Neural cell (in vitro differentiated cells): ENCODE data around the gene SLC24A3. TPM values are rescaled to one million over a fixed set of nuclear protein-coding genes. Genes with fewer than 3 reads are reported as not detected.

Source experiments
- H2AFZ ChIP-seq: fragments of 200-600, 300-800 bp; sonication (generic), shearing (Covaris generic); 2 replicates; pipeline ENCODE4 v1.6.0; 2014; ENCODE audit warnings: low read depth, mild to moderate bottlenecking, antibody characterized with exemption, low read length, moderate library complexity
- H3F3A ChIP-seq: fragments of 200-600 bp; shearing (Covaris generic); 2 replicates; pipeline ENCODE4 v1.6.1; 2016; ENCODE audit warnings: mild to moderate bottlenecking, moderate library complexity, mixed read lengths, antibody characterized with exemption, low read length; ENCODE audit not compliant: insufficient read depth, poor library complexity, severe bottlenecking
- H3K27ac ChIP-seq: fragments of 200-600, 300-800 bp; sonication (generic), shearing (Covaris generic); 2 replicates; pipeline ENCODE4 v1.5.1; 2014; ENCODE audit warnings: mild to moderate bottlenecking, low read length, moderate library complexity
- H3K27me3 ChIP-seq: fragments of 300-800, 200-600 bp; sonication (generic), shearing (Covaris generic); 2 replicates; pipeline ENCODE4 v1.6.0; 2014; ENCODE audit warnings: mild to moderate bottlenecking, low read depth, low read length, moderate library complexity; ENCODE audit not compliant: insufficient read depth
- H3K36me3 ChIP-seq: fragments of 300-800, 200-600 bp; sonication (generic), shearing (Covaris generic); 2 replicates; pipeline ENCODE4 v1.5.1; 2014; ENCODE audit warnings: mild to moderate bottlenecking, antibody characterized with exemption, low read length, moderate library complexity; ENCODE audit not compliant: insufficient read depth
- H3K4me2 ChIP-seq: fragments of 300-800, 200-600 bp; sonication (generic), shearing (Covaris generic); 2 replicates; pipeline ENCODE4 v1.6.0; 2014; ENCODE audit warnings: mild to moderate bottlenecking, low read length
- H3K4me3 ChIP-seq: fragments of 300-800, 200-600 bp; sonication (generic), shearing (Covaris generic); 2 replicates; pipeline ENCODE4 v1.5.1; 2014; ENCODE audit warnings: mild to moderate bottlenecking, low read length, moderate library complexity
- H3K79me2 ChIP-seq: fragments of 200-600 bp; shearing (Covaris generic); replicated peaks from 2 replicates; pipeline ENCODE4 v1.6.0; 2014; ENCODE audit warnings: mild to moderate bottlenecking, low read length, moderate library complexity; ENCODE audit not compliant: insufficient read depth
- H3K9ac ChIP-seq: fragments of 300-800, 200-600 bp; sonication (generic), shearing (Covaris generic); 2 replicates; pipeline ENCODE4 v1.6.1; 2016; ENCODE audit warnings: mild to moderate bottlenecking, low read length, mixed read lengths
- H3K9me2 ChIP-seq: fragments of 200-600 bp; shearing (Covaris generic); 2 replicates; pipeline ENCODE4 v1.6.1; 2016; ENCODE audit warnings: mild to moderate bottlenecking, low read length, mixed read lengths; ENCODE audit not compliant: insufficient read depth
- H3K9me3 ChIP-seq: fragments of 200-600, 300-800 bp; sonication (generic), shearing (Covaris generic); 2 replicates; pipeline ENCODE4 v1.6.1; 2016; ENCODE audit warnings: mild to moderate bottlenecking, mixed run types, low read length, moderate library complexity, mixed read lengths
- H4K20me1 ChIP-seq: fragments of 200-600 bp; shearing (Covaris generic); 2 replicates; pipeline ENCODE4 v1.6.1; 2016; ENCODE audit warnings: mild to moderate bottlenecking, mixed run types; ENCODE audit not compliant: insufficient read depth
- EP300 ChIP-seq: fragments of 450-650 bp; conservative IDR thresholded peaks from 2 replicates; pipeline ENCODE4 v1.6.1; 2014; ENCODE audit warnings: antibody characterized with exemption, mild to moderate bottlenecking, moderate library complexity; ENCODE audit not compliant: poor library complexity, severe bottlenecking
- EZH2 ChIP-seq: fragments of 200-600, 300-800 bp; shearing (Covaris generic), sonication (generic); IDR thresholded peaks from 2 replicates; pipeline ENCODE4 v1.6.1; 2014; ENCODE audit warnings: antibody characterized with exemption, low read length, borderline replicate concordance, mild to moderate bottlenecking; ENCODE audit not compliant: insufficient read depth, poor library complexity, severe bottlenecking
- MXI1 ChIP-seq: fragments of 450-650 bp; conservative IDR thresholded peaks from 2 replicates; pipeline ENCODE4 v1.6.1; 2014; ENCODE audit warnings: antibody characterized with exemption, mild to moderate bottlenecking; ENCODE audit not compliant: poor library complexity, severe bottlenecking
- POLR2AphosphoS5 ChIP-seq: IDR thresholded peaks from 2 replicates; pipeline ENCODE4 v1.6.1; 2012
- RAD21 ChIP-seq: fragments of 450-650 bp; conservative IDR thresholded peaks from 2 replicates; pipeline ENCODE4 v1.6.1; 2014; ENCODE audit warnings: antibody characterized with exemption, mild to moderate bottlenecking, moderate library complexity
- SMC3 ChIP-seq: fragments of 450-650 bp; conservative IDR thresholded peaks from 2 replicates; pipeline ENCODE4 v1.6.1; 2014; ENCODE audit warnings: antibody characterized with exemption, mild to moderate bottlenecking, moderate library complexity; ENCODE audit not compliant: poor library complexity
- TAF1 ChIP-seq: IDR thresholded peaks from 2 replicates; pipeline ENCODE4 v1.6.1; 2012; ENCODE audit warnings: low read depth
- polyA plus RNA-seq: library from polyadenylated mRNA; depleted of rRNA; stranded (reverse); fragments of >200 nt; gene quantifications from 2 replicates; pipeline ENCODE4 v1.2.3, GENCODE V29; 2014
- TF ChIP-seq, protein P1 (sequence below): IDR thresholded peaks from 2 replicates; pipeline ENCODE4 v1.6.1; 2012; ENCODE audit warnings: borderline replicate concordance
- TF ChIP-seq, protein P2 (sequence below): fragments of 450-650 bp; IDR thresholded peaks from 2 replicates; pipeline ENCODE4 v1.5.1; 2014; ENCODE audit warnings: antibody characterized with exemption, mild to moderate bottlenecking, moderate library complexity; ENCODE audit not compliant: poor library complexity, severe bottlenecking

Gene SLC24A3
- polyA plus RNA-seq, 1 donor from 2014 or later = 6.5 TPM

DNA sequence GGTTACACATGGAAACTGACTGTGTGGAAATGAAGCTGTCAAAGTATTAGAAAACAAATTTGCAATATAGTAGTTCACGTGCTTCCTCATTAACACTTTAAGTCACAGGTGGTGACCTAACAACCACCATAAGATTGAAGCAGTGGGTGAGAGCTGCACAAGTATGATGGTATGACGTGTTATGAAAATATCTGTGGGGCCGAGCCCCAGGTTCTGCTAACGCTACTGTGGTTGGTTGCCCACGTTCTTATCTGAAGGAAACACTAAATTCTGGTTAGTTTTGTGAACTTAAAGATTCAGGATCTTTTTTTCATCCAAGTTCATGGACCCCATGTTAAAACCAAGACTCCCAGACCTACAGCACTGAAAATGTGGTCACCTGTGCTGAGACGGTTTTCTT lies 302.6 kb downstream of the SLC24A3 start:
- H3K9me2 ChIP-seq = no peaks in the 10 kb centered on the region
- TF ChIP-seq POLR2AphosphoS5 = no peak
- no peak for TF ChIP-seq TAF1
- TF ChIP-seq SMC3 = no peak
- TF ChIP-seq EP300 = no peak
- TF ChIP-seq EZH2 = no peak
- TF ChIP-seq, protein P1, sequence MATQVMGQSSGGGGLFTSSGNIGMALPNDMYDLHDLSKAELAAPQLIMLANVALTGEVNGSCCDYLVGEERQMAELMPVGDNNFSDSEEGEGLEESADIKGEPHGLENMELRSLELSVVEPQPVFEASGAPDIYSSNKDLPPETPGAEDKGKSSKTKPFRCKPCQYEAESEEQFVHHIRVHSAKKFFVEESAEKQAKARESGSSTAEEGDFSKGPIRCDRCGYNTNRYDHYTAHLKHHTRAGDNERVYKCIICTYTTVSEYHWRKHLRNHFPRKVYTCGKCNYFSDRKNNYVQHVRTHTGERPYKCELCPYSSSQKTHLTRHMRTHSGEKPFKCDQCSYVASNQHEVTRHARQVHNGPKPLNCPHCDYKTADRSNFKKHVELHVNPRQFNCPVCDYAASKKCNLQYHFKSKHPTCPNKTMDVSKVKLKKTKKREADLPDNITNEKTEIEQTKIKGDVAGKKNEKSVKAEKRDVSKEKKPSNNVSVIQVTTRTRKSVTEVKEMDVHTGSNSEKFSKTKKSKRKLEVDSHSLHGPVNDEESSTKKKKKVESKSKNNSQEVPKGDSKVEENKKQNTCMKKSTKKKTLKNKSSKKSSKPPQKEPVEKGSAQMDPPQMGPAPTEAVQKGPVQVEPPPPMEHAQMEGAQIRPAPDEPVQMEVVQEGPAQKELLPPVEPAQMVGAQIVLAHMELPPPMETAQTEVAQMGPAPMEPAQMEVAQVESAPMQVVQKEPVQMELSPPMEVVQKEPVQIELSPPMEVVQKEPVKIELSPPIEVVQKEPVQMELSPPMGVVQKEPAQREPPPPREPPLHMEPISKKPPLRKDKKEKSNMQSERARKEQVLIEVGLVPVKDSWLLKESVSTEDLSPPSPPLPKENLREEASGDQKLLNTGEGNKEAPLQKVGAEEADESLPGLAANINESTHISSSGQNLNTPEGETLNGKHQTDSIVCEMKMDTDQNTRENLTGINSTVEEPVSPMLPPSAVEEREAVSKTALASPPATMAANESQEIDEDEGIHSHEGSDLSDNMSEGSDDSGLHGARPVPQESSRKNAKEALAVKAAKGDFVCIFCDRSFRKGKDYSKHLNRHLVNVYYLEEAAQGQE = no peak
- no peak for TF ChIP-seq RAD21
- TF ChIP-seq MXI1 = no peak
- TF ChIP-seq, protein P2, sequence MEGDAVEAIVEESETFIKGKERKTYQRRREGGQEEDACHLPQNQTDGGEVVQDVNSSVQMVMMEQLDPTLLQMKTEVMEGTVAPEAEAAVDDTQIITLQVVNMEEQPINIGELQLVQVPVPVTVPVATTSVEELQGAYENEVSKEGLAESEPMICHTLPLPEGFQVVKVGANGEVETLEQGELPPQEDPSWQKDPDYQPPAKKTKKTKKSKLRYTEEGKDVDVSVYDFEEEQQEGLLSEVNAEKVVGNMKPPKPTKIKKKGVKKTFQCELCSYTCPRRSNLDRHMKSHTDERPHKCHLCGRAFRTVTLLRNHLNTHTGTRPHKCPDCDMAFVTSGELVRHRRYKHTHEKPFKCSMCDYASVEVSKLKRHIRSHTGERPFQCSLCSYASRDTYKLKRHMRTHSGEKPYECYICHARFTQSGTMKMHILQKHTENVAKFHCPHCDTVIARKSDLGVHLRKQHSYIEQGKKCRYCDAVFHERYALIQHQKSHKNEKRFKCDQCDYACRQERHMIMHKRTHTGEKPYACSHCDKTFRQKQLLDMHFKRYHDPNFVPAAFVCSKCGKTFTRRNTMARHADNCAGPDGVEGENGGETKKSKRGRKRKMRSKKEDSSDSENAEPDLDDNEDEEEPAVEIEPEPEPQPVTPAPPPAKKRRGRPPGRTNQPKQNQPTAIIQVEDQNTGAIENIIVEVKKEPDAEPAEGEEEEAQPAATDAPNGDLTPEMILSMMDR = no peak
- no peaks in the 10 kb centered on the region for H3F3A ChIP-seq
- no peaks in the 10 kb centered on the region for H4K20me1 ChIP-seq
- H2AFZ ChIP-seq = no peak overlapping the region
- no peak overlapping the region for H3K4me2 ChIP-seq
- H3K9ac ChIP-seq = no peak overlapping the region
- H3K36me3 ChIP-seq = no peaks in the 10 kb centered on the region
- no peaks in the 10 kb centered on the region for H3K9me3 ChIP-seq
- no peaks in the 10 kb centered on the region for H3K79me2 ChIP-seq
- H3K4me3 ChIP-seq = no peak overlapping the region
- H3K27me3 ChIP-seq = no peaks in the 10 kb centered on the region
- no peak overlapping the region for H3K27ac ChIP-seq

DNA sequence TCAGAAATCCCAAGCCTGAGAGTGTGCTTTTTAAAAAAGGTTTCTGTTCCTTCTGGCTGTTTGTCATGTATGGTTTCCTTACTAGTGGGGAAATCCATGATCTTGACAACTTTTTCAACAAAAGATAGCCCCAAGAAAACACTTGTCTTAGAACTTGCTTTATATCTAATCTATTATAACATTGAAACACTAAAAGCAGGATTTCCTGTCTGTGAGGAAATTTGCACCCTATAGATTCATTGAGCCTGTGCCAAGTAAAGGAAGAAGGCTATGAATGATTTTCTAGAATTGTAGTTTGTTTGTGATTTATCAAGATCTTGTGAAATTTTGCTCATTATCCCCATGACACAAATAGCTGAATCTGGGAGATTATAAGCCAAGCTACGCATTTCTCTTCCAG lies 307.0 kb downstream of the SLC24A3 start:
- Histone ChIP-seq H3K36me3 (no peaks in the 10 kb centered on the region), H2AFZ (no peak overlapping the region), H4K20me1 (no peaks in the 10 kb centered on the region), H3K9ac (no peak overlapping the region), H3K79me2 (no peaks in the 10 kb centered on the region), H3K4me3 (no peak overlapping the region), H3K27me3 (no peaks in the 10 kb centered on the region), H3F3A (no peaks in the 10 kb centered on the region), H3K9me2 (no peaks in the 10 kb centered on the region), H3K9me3 (no peaks in the 10 kb centered on the region), H3K27ac (no peak overlapping the region), H3K4me2 (no peak overlapping the region)
- TF ChIP-seq EP300 = no peak
- no peak for TF ChIP-seq EZH2
- no peak for TF ChIP-seq SMC3
- no peak for TF ChIP-seq POLR2AphosphoS5
- TF ChIP-seq, protein P2 = no peak
- TF ChIP-seq, protein P1 = no peak
- TF ChIP-seq MXI1 = no peak
- no peak for TF ChIP-seq RAD21
- no peak for TF ChIP-seq TAF1
